Liver (tissue), 9 donors: ENCODE measurements around the gene ACACB. TPM values are rescaled to one million over a fixed set of nuclear protein-coding genes. Genes with fewer than 3 reads are reported as not detected.

Experiments
- DNase-seq: peaks from one replicate; pipeline ENCODE4 v3.0.0-alpha.2; 2017; ENCODE audit warnings: low spot score
- H3K27ac ChIP-seq, 2 donors: one replicate each; pipeline ENCODE4 v1.7.0; 2013; ENCODE audit warnings: inconsistent platforms in 2 of 2, low read length in 2 of 2, control low read depth in 1 of 2, low read depth in 1 of 2, mild to moderate bottlenecking in 1 of 2
- H3K27me3 ChIP-seq, 4 donors: one replicate each; pipeline versions ENCODE4 v1.6.1 to v1.7.0; 2013; ENCODE audit warnings: low read length in 3 of 4, inconsistent platforms in 1 of 4, mild to moderate bottlenecking in 1 of 4, moderate library complexity in 1 of 4; ENCODE audit not compliant: control insufficient read depth in 4 of 4, insufficient read depth in 4 of 4
- H3K36me3 ChIP-seq, 4 donors: one replicate each; pipeline versions ENCODE4 v1.6.1 to v1.7.0; 2013; ENCODE audit warnings: low read length in 3 of 4, mild to moderate bottlenecking in 3 of 4, low read depth in 1 of 4, moderate library complexity in 1 of 4; ENCODE audit not compliant: control insufficient read depth in 4 of 4, insufficient read depth in 3 of 4
- H3K4me1 ChIP-seq, 4 donors: one replicate each; pipeline versions ENCODE4 v1.6.1 to v1.7.0; 2013; ENCODE audit warnings: low read length in 3 of 4, mild to moderate bottlenecking in 3 of 4, moderate library complexity in 1 of 4; ENCODE audit not compliant: control insufficient read depth in 4 of 4, insufficient read depth in 4 of 4
- H3K4me3 ChIP-seq, 3 donors: one replicate each; pipeline versions ENCODE4 v1.6.1 to v1.7.0; 2013; ENCODE audit warnings: low read length in 3 of 3, control low read depth in 1 of 3, low read depth in 1 of 3, mild to moderate bottlenecking in 1 of 3
- H3K9ac ChIP-seq, 2 donors: one replicate each; pipeline ENCODE4 v1.7.0; 2013; ENCODE audit warnings: low read length in 2 of 2, mild to moderate bottlenecking in 2 of 2, moderate library complexity in 2 of 2, control low read depth in 1 of 2, low read depth in 1 of 2
- H3K9me3 ChIP-seq, 4 donors: one replicate each; pipeline versions ENCODE4 v1.6.1 to v1.7.0; 2013; ENCODE audit warnings: low read length in 3 of 4; ENCODE audit not compliant: control insufficient read depth in 4 of 4
- EGR1 ChIP-seq, 2 donors: IDR thresholded peaks; 2 replicates each; pipeline ENCODE4 v1.6.1; 2016 to 2018; ENCODE audit warnings: antibody characterized with exemption in 2 of 2, low read depth in 2 of 2
- FOXA1 ChIP-seq: IDR thresholded peaks from 2 replicates; pipeline ENCODE4 v1.6.1; 2016; ENCODE audit warnings: antibody characterized with exemption
- FOXA2 ChIP-seq: IDR thresholded peaks from 2 replicates; pipeline ENCODE4 v1.6.1; 2016; ENCODE audit warnings: antibody characterized with exemption
- GABPA ChIP-seq, 2 donors: IDR thresholded peaks in 1 of 2; conservative IDR thresholded peaks in 1 of 2; 2 replicates each; pipeline ENCODE4 v1.6.1; 2016; ENCODE audit warnings: antibody characterized with exemption in 2 of 2, mild to moderate bottlenecking in 1 of 2, moderate library complexity in 1 of 2
- HNF4A ChIP-seq, 2 donors: conservative IDR thresholded peaks; 2 replicates each; pipeline ENCODE4 v1.6.1; 2016; ENCODE audit warnings: antibody characterized with exemption in 2 of 2, mild to moderate bottlenecking in 2 of 2
- JUND ChIP-seq, 2 donors: IDR thresholded peaks; 2 replicates each; pipeline ENCODE4 v1.6.1; 2016; ENCODE audit warnings: antibody characterized with exemption in 2 of 2
- NR2F2 ChIP-seq: IDR thresholded peaks from 2 replicates; pipeline ENCODE4 v1.6.1; 2016; ENCODE audit warnings: antibody characterized with exemption
- RXRA ChIP-seq, 2 donors: IDR thresholded peaks; 2 replicates each; pipeline ENCODE4 v1.6.1; 2017 to 2018; ENCODE audit warnings: antibody characterized with exemption in 2 of 2, mild to moderate bottlenecking in 1 of 2
- SP1 ChIP-seq: IDR thresholded peaks from 2 replicates; pipeline ENCODE4 v1.6.1; 2018; ENCODE audit warnings: antibody characterized with exemption, mild to moderate bottlenecking
- TAF1 ChIP-seq: conservative IDR thresholded peaks from 2 replicates; pipeline ENCODE4 v1.6.1; 2016; ENCODE audit warnings: antibody characterized with exemption, mild to moderate bottlenecking
- YY1 ChIP-seq: IDR thresholded peaks from 2 replicates; pipeline ENCODE4 v1.6.1; 2016; ENCODE audit warnings: antibody characterized with exemption, mild to moderate bottlenecking
- WGBS: extraction: QIAGEN DNeasy Blood & Tissue Kit; methylation state at CpG from one replicate; pipeline ENCODE4 v1.1.7; 2013; 5-methylcytosine and 5-hydroxymethylcytosine counted together
- polyA plus RNA-seq, 2 donors: library from polyadenylated mRNA; stranded (reverse) in 1 of 2; unstranded in 1 of 2; fragments of 200-250 nt in 1 of 2; fragments of >200 nt in 1 of 2; fragmentation: Nextera tagmentation in 1 of 2; extraction: Ambion mirVana in 1 of 2; gene quantifications; one replicate each; pipeline versions ENCODE4 v1.2.1 to v1.2.3, GENCODE V29; 2013 to 2015
- total RNA-seq, 2 donors: library from RNA; depleted of rRNA; stranded (reverse); fragments of >200 nt; gene quantifications; one replicate each; pipeline ENCODE4 v1.2.3, GENCODE V29; 2014
- TF ChIP-seq, protein P1 (sequence below): fragments of 150-350 bp; IDR thresholded peaks from 2 replicates; pipeline ENCODE4 v1.5.1; 2017; ENCODE audit warnings: improper control_type of control experiment, low read depth, low read length; ENCODE audit not compliant: missing input control
- TF ChIP-seq, protein P2 (sequence below): IDR thresholded peaks from 2 replicates; pipeline ENCODE4 v1.6.1; 2016; ENCODE audit warnings: antibody characterized with exemption
- TF ChIP-seq, protein P3 (sequence below): IDR thresholded peaks from 2 replicates; pipeline ENCODE4 v1.6.1; 2016; ENCODE audit warnings: antibody characterized with exemption
- TF ChIP-seq, protein P4 (sequence below): IDR thresholded peaks from 2 replicates; pipeline ENCODE4 v1.6.1; 2016; ENCODE audit warnings: antibody characterized with exemption
- TF ChIP-seq, protein P5 (sequence below): IDR thresholded peaks from 2 replicates; pipeline ENCODE4 v1.6.1; 2016; ENCODE audit warnings: antibody characterized with exemption, mild to moderate bottlenecking
- donor health status: healthy.
- donor health status: healthy.
- donor health status: healthy.
- donor health status: healthy.
- donor health status: healthy.

The ACACB gene
- total and polyA plus RNA-seq, 4 donors, result 12.9 to 288 (median 52.1) TPM

DNA sequence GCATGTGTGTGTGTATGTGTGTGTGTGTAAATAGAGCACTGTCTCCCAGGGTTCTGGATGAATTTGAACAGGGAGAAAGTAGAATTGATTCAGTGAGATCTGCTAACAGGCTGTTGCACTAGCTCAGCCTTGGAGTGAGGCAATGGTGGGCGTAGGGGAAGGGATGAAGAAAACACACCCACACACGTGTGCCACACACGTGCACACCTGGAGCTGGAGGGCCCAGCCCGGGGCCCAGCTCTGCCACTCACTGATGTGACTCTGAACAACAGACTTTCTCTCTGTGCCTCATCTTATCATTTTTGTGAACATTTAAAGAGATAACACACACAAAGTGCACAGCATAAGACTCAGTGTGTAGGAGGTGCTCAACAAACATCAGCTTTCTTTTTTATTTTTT, 4.2 kb downstream of the ACACB start:
- Histone ChIP-seq H3K27ac (no peak overlapping the region), H3K9ac (no peak overlapping the region), H3K36me3 (peaks cover 0 to under 1% (median 0%) of the 10 kb centered on the region in 4 donors)

DNA sequence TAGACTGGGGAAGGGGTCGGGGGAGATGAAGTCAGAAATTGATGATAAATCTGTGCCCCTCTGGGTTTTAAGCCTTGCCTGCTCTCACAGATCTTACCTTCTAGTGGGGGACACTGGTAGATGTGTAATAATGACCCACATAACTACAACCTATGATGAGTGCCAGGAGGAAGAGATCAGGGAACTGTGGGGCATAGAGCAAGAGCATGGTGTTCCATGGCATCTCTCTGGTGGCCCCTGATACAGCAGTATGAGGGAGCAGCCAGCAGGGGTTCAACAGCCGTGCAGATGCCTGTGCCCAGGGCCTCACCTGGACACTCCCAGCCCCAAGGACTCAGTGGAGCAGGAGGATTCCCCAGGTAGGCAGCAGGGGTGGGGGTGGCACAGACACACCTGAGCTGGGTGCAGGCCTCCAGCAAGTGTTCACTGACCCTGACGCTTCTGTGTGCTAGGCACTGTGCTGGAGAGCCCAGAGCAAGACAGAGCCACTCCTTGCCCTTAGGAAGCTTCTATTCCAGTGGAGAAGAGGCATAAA, 5.0 kb downstream of the ACACB start:
- Histone ChIP-seq H3K36me3 (peaks cover 0 to 2% (median 0%) of the 10 kb centered on the region in 4 donors), H3K9me3 (no peaks in the 10 kb centered on the region), H3K4me3 (no peak overlapping the region), H3K27me3 (no peaks in the 10 kb centered on the region), H3K4me1 (peaks cover 14 to 47% (median 40%) of the 10 kb centered on the region in 4 donors), H3K27ac (peak overlapping the region in 1 of 2 donors; percentile 23), H3K9ac (no peak overlapping the region)
- DNase-seq, result no peak
- TF ChIP-seq EGR1 (IDR thresholded peaks at IDR 0.05; ENCODE audit: low read depth in 2 of 2) (no peak), HNF4A (conservative IDR thresholded peaks at IDR 0.05) (peak; percentile 43 to 77), NR2F2 (no peak), SP1 (peak; percentile 49), RXRA (IDR thresholded peaks at IDR 0.05) (peak; percentile 86 to 97), YY1 (no peak), JUND (IDR thresholded peaks at IDR 0.05) (no peak), FOXA2 (no peak), GABPA (IDR thresholded peaks at IDR 0.05 in 1 of 2, conservative IDR thresholded peaks at IDR 0.05 in 1 of 2) (no peak)
- TF ChIP-seq, protein P1, sequence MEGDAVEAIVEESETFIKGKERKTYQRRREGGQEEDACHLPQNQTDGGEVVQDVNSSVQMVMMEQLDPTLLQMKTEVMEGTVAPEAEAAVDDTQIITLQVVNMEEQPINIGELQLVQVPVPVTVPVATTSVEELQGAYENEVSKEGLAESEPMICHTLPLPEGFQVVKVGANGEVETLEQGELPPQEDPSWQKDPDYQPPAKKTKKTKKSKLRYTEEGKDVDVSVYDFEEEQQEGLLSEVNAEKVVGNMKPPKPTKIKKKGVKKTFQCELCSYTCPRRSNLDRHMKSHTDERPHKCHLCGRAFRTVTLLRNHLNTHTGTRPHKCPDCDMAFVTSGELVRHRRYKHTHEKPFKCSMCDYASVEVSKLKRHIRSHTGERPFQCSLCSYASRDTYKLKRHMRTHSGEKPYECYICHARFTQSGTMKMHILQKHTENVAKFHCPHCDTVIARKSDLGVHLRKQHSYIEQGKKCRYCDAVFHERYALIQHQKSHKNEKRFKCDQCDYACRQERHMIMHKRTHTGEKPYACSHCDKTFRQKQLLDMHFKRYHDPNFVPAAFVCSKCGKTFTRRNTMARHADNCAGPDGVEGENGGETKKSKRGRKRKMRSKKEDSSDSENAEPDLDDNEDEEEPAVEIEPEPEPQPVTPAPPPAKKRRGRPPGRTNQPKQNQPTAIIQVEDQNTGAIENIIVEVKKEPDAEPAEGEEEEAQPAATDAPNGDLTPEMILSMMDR, result no peak
- TF ChIP-seq, protein P2, sequence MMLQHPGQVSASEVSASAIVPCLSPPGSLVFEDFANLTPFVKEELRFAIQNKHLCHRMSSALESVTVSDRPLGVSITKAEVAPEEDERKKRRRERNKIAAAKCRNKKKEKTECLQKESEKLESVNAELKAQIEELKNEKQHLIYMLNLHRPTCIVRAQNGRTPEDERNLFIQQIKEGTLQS, result no peak
- TF ChIP-seq, protein P3, sequence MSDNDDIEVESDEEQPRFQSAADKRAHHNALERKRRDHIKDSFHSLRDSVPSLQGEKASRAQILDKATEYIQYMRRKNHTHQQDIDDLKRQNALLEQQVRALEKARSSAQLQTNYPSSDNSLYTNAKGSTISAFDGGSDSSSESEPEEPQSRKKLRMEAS, result no peak
- TF ChIP-seq, protein P4, sequence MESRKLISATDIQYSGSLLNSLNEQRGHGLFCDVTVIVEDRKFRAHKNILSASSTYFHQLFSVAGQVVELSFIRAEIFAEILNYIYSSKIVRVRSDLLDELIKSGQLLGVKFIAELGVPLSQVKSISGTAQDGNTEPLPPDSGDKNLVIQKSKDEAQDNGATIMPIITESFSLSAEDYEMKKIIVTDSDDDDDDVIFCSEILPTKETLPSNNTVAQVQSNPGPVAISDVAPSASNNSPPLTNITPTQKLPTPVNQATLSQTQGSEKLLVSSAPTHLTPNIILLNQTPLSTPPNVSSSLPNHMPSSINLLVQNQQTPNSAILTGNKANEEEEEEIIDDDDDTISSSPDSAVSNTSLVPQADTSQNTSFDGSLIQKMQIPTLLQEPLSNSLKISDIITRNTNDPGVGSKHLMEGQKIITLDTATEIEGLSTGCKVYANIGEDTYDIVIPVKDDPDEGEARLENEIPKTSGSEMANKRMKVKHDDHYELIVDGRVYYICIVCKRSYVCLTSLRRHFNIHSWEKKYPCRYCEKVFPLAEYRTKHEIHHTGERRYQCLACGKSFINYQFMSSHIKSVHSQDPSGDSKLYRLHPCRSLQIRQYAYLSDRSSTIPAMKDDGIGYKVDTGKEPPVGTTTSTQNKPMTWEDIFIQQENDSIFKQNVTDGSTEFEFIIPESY, result no peak
- TF ChIP-seq, protein P5, sequence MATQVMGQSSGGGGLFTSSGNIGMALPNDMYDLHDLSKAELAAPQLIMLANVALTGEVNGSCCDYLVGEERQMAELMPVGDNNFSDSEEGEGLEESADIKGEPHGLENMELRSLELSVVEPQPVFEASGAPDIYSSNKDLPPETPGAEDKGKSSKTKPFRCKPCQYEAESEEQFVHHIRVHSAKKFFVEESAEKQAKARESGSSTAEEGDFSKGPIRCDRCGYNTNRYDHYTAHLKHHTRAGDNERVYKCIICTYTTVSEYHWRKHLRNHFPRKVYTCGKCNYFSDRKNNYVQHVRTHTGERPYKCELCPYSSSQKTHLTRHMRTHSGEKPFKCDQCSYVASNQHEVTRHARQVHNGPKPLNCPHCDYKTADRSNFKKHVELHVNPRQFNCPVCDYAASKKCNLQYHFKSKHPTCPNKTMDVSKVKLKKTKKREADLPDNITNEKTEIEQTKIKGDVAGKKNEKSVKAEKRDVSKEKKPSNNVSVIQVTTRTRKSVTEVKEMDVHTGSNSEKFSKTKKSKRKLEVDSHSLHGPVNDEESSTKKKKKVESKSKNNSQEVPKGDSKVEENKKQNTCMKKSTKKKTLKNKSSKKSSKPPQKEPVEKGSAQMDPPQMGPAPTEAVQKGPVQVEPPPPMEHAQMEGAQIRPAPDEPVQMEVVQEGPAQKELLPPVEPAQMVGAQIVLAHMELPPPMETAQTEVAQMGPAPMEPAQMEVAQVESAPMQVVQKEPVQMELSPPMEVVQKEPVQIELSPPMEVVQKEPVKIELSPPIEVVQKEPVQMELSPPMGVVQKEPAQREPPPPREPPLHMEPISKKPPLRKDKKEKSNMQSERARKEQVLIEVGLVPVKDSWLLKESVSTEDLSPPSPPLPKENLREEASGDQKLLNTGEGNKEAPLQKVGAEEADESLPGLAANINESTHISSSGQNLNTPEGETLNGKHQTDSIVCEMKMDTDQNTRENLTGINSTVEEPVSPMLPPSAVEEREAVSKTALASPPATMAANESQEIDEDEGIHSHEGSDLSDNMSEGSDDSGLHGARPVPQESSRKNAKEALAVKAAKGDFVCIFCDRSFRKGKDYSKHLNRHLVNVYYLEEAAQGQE, result no peak
- 76% methylated on average over 3 of the region's 3 CpGs for WGBS

More for the DNA sequence above, 4.2 kb downstream of the ACACB start:
- Histone ChIP-seq H3K4me1 (peaks cover 14 to 55% (median 46%) of the 10 kb centered on the region in 4 donors), H3K9me3 (no peaks in the 10 kb centered on the region), H3K4me3 (no peak overlapping the region), H3K27me3 (no peaks in the 10 kb centered on the region)
- 69% methylated on average over 4 of the region's 4 CpGs for WGBS
- no peak for TF ChIP-seq TAF1
- TF ChIP-seq, protein P1, result no peak
- no peak for TF ChIP-seq FOXA1
- TF ChIP-seq GABPA (IDR thresholded peaks at IDR 0.05 in 1 of 2, conservative IDR thresholded peaks at IDR 0.05 in 1 of 2), result no peak
- DNase-seq, result no peak
